GM12865 (cell line): ENCODE measurements around the gene ARL14.

Experiments used
- DNase-seq: peaks from one replicate; pipeline ENCODE4 v3.0.0; 2010; ENCODE audit warnings: low read depth
- H3K4me3 ChIP-seq: 2 replicates; pipeline ENCODE4 v1.5.1; 2011; ENCODE audit warnings: mild to moderate bottlenecking, low read depth, low read length, control low read depth
- CTCF ChIP-seq: IDR thresholded peaks from 2 replicates; pipeline ENCODE4 v1.5.1; 2011; ENCODE audit warnings: low read length, control low read depth, low read depth, inconsistent platforms; ENCODE audit not compliant: insufficient read depth; ENCODE audit errors: missing control alignments

ARL14 gene

GRCh38 chr3:160686955-160687535, 10.1 kb downstream of the ARL14 start:
- TF ChIP-seq CTCF = peak; percentile 7
- peak; percentile 33 for DNase-seq
- H3K4me3 ChIP-seq = no peak overlapping the region

GRCh38 chr3:160691151-160691550, 14.2 kb downstream of the ARL14 start:
- H3K4me3 ChIP-seq = no peak overlapping the region
- TF ChIP-seq CTCF = no peak
- DNase-seq = no peak

GRCh38 chr3:160691962-160692361, 15.0 kb downstream of the ARL14 start:
- no peak overlapping the region for H3K4me3 ChIP-seq
- no peak for DNase-seq
- no peak for TF ChIP-seq CTCF

- H3K4me3 ChIP-seq = no peak overlapping the region
- no peak for TF ChIP-seq CTCF
- no peak for DNase-seq
Observed at GRCh38 chr3:160693191-160693590, 16.2 kb downstream of the ARL14 start.

GRCh38 chr3:160694345-160694744, 17.4 kb downstream of the ARL14 start:
- H3K4me3 ChIP-seq = no peak overlapping the region
- DNase-seq = no peak
- TF ChIP-seq CTCF = no peak

GRCh38 chr3:160695003-160695402, 18.0 kb downstream of the ARL14 start:
- TF ChIP-seq CTCF = no peak
- DNase-seq = no peak
- H3K4me3 ChIP-seq = no peak overlapping the region

GRCh38 chr3:160695915-160696327, 19.0 kb downstream of the ARL14 start:
- TF ChIP-seq CTCF = no peak
- no peak overlapping the region for H3K4me3 ChIP-seq
- no peak for DNase-seq
